Keratinocyte (primary cell): Measurements from ENCODE around the gene P4HTM.

Experiments
- EZH2 ChIP-seq: IDR thresholded peaks from one replicate; pipeline ENCODE4 v1.6.1; 2012; ENCODE audit warnings: inconsistent platforms, mild to moderate bottlenecking, low read length, moderate library complexity
- TF ChIP-seq, protein P1 (sequence below), 3 experiments: IDR thresholded peaks in 1 of 3; conservative IDR thresholded peaks in 1 of 3; optimal IDR thresholded peaks in 1 of 3; 2 replicates in 2 of 3; 3 replicates in 1 of 3; pipeline versions ENCODE3 to v1.5.1; 2011; ENCODE audit warnings: low read length in 3 of 3, mild to moderate bottlenecking in 3 of 3, moderate library complexity in 2 of 3, control low read depth in 1 of 3, inconsistent platforms in 1 of 3; ENCODE audit not compliant: insufficient read depth in 2 of 3; ENCODE audit errors: extremely low read depth in 1 of 3

DNA sequence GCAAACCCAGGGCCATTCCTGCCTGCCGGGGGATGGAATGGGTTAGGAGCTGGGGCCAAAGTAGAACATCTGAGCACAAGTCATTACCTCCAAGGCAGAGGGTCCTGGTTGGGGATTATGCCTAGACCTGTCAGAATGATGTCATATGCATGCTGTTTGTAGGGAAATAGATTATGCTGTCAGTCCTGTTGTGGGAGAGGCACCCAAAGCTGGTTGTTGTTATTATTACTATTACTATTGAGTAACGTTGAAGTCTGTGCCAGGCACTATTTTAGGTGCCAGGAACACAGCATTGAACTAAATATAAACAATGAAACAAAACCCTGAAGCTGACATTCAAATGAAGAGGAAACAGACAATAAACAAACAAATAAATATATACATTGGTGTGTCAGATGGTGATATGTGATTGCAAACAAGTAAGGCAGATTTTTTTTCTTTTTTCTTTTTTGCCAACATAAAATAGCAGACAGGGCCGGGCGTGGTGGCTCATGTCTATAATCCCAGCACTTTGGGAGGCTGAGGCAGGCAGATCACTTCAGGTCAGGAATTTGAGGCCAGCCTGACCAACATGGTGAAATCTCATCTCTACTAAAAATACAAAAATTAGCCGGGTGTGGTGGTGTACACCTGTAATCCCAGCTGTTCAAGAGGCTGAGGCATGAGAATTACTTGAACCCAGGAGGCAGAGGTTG, 2.0 kb downstream of the P4HTM start:
- TF ChIP-seq, protein P1, sequence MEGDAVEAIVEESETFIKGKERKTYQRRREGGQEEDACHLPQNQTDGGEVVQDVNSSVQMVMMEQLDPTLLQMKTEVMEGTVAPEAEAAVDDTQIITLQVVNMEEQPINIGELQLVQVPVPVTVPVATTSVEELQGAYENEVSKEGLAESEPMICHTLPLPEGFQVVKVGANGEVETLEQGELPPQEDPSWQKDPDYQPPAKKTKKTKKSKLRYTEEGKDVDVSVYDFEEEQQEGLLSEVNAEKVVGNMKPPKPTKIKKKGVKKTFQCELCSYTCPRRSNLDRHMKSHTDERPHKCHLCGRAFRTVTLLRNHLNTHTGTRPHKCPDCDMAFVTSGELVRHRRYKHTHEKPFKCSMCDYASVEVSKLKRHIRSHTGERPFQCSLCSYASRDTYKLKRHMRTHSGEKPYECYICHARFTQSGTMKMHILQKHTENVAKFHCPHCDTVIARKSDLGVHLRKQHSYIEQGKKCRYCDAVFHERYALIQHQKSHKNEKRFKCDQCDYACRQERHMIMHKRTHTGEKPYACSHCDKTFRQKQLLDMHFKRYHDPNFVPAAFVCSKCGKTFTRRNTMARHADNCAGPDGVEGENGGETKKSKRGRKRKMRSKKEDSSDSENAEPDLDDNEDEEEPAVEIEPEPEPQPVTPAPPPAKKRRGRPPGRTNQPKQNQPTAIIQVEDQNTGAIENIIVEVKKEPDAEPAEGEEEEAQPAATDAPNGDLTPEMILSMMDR (optimal IDR thresholded peaks at IDR 0.05 in 1 of 3, IDR thresholded peaks at IDR 0.05 in 1 of 3, conservative IDR thresholded peaks at IDR 0.05 in 1 of 3; ENCODE audit: extremely low read depth in 1 of 3, insufficient read depth in 2 of 3, low read length in 3 of 3): no peak
- no peak for TF ChIP-seq EZH2
